ENCODE results near the gene NTM. TPM values are rescaled to one million over a fixed set of nuclear protein-coding genes. Genes with fewer than 3 reads are reported as not detected.

Gene NTM
- total RNA-seq, 2 donors from 2014 or later = 19.1 to 44.7 TPM

- Histone ChIP-seq H3K9me3 (no peaks in the 10 kb centered on the region), H3K27ac (no peak overlapping the region), H3K4me1 (peaks cover 0 to 14% of the 10 kb centered on the region in 2 donors), H3K4me3 (no peak overlapping the region), H3K36me3 (no peaks in the 10 kb centered on the region), H3K27me3 (no peaks in the 10 kb centered on the region)
- no peak for TF ChIP-seq CTCF (IDR thresholded peaks at IDR 0.05)
- DNase-seq (ENCODE audit: low spot score) = no peak
These were observed 674.7 kb downstream of the NTM start for GRCh38 chr11:132045107-132045506.

DNA sequence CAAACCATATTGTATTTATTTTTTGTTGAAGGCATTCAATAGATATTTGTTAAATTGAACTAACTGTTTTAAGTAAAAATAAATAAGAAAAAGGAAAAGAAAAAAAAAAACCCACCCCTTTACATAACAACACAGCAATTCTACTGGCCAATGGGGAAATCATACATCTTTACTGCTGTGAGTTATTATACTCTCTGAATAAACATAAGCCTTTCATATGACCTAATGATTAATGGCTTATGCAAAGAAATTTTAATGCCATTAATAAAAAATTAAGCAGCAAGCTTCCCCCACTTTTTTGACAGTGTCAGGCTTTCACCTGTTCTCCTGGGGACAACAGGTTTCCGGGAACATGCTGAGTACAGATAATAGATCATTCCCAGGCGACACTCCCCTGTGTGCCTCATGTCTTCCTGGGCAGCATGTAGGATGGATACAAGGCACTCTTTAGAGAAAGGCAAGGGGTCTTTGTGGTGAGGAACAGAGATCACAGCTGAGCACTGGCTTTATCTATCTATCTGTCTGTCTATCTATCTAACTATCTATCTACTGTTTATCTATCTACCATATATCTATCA lies 676.0 kb downstream of the NTM start:
- TF ChIP-seq CTCF (IDR thresholded peaks at IDR 0.05) = no peak
- DNase-seq (ENCODE audit: low spot score) = no peak
- Histone ChIP-seq H3K4me3 (no peak overlapping the region), H3K36me3 (no peaks in the 10 kb centered on the region), H3K27me3 (no peaks in the 10 kb centered on the region), H3K9me3 (no peaks in the 10 kb centered on the region), H3K4me1 (peaks cover 0 to 27% of the 10 kb centered on the region in 2 donors), H3K27ac (no peak overlapping the region)

DNA sequence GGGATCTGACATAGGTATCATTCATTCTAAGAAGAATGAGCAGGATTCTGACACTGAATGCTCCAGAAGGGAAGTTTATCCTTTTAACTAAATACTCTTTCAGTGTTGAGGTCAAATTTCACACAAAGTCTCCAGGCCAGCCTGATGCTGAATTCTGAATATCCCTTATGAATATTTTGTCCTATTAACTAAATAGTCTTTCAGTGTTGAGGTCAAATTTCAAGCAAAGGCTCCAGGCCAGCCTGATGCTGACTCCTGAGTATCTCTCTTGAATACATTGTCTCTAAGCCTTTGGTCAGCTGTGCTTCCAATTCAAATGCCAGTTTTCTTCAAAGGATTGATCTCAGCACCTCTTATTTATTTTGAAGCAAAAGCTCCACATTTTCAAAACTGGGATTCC lies 676.8 kb downstream of the NTM start:
- Histone ChIP-seq H3K4me3 (no peak overlapping the region), H3K27me3 (no peaks in the 10 kb centered on the region), H3K9me3 (no peaks in the 10 kb centered on the region), H3K36me3 (no peaks in the 10 kb centered on the region), H3K4me1 (peaks cover 0 to 32% of the 10 kb centered on the region in 2 donors), H3K27ac (no peak overlapping the region)
- no peak for DNase-seq (ENCODE audit: low spot score)
- no peak for TF ChIP-seq CTCF (IDR thresholded peaks at IDR 0.05)

DNA sequence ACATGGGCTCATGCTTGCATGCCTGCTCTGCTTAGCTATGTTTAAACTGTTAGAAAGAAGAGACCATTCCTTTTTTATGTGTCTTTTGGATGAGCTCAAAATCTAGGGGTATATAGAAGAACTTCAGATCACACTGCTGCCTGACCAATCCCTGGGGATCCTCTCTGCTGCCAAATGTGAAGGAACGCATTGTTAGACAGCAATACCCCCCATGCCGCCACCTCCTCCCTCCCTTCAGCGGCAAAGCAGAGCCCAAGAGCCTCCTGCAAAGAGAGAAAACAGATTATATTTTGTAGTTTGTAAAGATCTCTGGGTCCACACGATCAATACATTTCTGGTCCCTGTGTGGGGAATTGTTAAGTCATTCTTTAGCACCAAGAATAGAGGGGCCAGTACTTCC lies 677.6 kb downstream of the NTM start:
- Histone ChIP-seq H3K9me3 (no peaks in the 10 kb centered on the region), H3K27ac (no peak overlapping the region), H3K36me3 (no peaks in the 10 kb centered on the region), H3K4me3 (no peak overlapping the region), H3K4me1 (peaks cover 0 to 36% of the 10 kb centered on the region in 2 donors), H3K27me3 (no peaks in the 10 kb centered on the region)
- TF ChIP-seq CTCF (IDR thresholded peaks at IDR 0.05) = no peak
- no peak for DNase-seq (ENCODE audit: low spot score)

DNA sequence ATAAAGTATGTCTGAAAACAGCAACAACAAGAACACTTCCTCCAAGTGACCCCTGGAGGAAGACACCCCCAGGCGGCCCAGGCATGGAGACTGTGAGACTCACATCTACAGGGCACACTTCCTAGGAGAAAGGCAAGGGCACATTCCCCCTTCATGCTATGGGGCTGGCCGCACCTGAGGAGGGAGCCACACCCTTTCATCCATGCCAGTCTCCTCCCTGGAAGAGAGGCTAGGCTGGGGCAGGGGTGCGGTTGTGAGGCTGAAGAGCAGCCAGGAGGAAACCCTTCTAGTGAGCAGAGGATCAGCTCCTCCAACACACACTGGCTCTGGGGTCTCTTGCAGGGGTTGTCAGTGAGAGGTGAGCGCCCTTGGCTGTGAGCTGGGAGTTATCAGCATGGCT lies 678.8 kb downstream of the NTM start:
- no peak for TF ChIP-seq CTCF (IDR thresholded peaks at IDR 0.05)
- no peak overlapping the region for H3K4me3 ChIP-seq

DNA sequence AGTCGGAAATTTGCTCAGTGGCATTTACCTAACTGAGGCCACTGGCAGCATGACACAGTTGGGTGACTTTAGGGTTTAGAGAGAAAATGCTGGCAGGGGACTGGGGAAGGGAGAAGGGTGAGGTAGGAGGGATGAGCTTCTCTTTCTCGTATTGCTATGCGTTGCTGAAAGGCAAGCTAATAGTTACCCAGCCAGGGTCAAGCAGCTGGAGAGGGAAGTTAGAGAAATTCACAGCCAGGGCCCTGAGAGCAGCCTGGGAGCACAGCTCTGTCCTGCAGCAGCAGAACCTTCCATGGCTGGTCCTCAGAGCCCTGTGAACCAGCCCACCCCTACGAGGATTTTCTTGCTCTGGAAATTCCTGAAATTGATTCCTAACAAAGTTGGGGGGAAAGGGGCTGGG lies 679.6 kb downstream of the NTM start:
- no peak for TF ChIP-seq CTCF (IDR thresholded peaks at IDR 0.05)
- no peaks in the 10 kb centered on the region for H3K27me3 ChIP-seq
- no peak overlapping the region for H3K27ac ChIP-seq
- no peak overlapping the region for H3K4me3 ChIP-seq
- H3K4me1 ChIP-seq = peaks cover 0 to 39% of the 10 kb centered on the region in 2 donors
- DNase-seq (ENCODE audit: low spot score) = no peak
- H3K36me3 ChIP-seq = no peaks in the 10 kb centered on the region
- H3K9me3 ChIP-seq = no peaks in the 10 kb centered on the region

More for the DNA sequence above, 678.8 kb downstream of the NTM start:
- DNase-seq (ENCODE audit: low spot score) = no peak
- Histone ChIP-seq H3K36me3 (no peaks in the 10 kb centered on the region), H3K27me3 (no peaks in the 10 kb centered on the region), H3K27ac (no peak overlapping the region), H3K4me1 (peaks cover 0 to 36% of the 10 kb centered on the region in 2 donors), H3K9me3 (no peaks in the 10 kb centered on the region)
